ENCODE measurements around the gene GPR37L1.

Gene GPR37L1, protein sequence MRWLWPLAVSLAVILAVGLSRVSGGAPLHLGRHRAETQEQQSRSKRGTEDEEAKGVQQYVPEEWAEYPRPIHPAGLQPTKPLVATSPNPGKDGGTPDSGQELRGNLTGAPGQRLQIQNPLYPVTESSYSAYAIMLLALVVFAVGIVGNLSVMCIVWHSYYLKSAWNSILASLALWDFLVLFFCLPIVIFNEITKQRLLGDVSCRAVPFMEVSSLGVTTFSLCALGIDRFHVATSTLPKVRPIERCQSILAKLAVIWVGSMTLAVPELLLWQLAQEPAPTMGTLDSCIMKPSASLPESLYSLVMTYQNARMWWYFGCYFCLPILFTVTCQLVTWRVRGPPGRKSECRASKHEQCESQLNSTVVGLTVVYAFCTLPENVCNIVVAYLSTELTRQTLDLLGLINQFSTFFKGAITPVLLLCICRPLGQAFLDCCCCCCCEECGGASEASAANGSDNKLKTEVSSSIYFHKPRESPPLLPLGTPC

GRCh38 chr1:202122639-202123335 lies at the start of gene GPR37L1:
GPR37L1 (plus strand) TSS chr1:202122917; CDS start chr1:202122964, 47 bp downstream.
- DNase-seq = no peak

DNA sequence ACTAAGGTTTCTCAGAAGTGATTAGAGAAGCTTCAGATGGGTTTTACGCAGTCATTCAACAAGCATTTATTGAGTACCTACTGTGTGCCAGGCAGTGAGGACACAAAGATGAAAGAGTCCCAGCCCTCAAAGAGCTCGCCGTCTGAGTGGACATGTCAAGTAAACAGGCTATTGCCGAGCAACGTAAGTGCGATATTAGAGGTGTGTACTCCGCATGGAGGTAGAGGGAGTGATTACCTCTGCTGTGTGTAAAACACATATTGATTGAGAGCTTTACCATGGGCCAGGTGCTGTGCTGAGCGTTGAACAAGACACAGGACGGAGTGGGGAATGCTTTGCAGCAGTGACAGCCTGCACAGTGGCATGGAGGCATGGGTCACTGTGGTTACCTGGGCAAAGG lies 49.5 kb upstream of the GPR37L1 start:
- DNase-seq = no peak

DNA sequence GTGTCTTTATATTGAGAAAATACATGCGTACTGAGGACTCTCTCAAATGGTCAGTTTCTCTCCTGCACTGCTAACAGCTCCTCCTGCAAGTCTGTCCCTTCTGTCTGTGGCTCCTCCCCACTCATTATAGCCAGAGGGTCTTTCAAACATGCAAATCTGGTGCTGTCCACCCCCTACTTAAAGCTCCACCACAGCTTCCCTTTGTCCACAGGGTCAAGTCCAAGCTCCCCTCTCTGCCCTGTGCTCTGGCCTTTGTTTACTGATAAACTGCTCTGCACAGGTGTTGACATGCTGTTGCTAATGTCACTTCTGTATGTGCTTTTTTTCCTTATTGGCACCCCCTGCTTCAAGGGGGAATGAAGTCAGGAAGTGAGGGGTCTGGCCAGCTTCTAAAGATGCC lies 47.7 kb upstream of the GPR37L1 start:
- DNase-seq = no peak

DNA sequence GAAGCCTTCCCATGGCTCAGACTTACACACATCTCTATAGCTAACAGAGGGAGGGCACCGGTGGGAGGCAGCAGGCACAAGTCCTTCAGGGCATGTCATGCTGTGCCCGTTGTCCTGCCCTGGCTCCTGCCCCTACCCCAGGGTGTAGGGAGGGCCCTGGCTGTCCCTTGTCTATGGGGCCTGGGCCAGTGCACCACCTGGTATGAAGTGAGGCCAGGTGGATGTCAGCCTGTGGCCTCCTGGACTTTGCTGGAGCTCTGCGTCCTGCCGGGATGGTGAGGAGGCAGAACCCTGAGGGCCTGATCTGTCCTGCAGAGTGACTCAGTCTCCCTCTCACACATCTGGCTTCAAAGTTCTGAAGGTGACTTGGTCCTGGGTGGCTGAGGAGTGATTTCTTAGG lies 47.3 kb upstream of the GPR37L1 start:
- DNase-seq = no peak

DNA sequence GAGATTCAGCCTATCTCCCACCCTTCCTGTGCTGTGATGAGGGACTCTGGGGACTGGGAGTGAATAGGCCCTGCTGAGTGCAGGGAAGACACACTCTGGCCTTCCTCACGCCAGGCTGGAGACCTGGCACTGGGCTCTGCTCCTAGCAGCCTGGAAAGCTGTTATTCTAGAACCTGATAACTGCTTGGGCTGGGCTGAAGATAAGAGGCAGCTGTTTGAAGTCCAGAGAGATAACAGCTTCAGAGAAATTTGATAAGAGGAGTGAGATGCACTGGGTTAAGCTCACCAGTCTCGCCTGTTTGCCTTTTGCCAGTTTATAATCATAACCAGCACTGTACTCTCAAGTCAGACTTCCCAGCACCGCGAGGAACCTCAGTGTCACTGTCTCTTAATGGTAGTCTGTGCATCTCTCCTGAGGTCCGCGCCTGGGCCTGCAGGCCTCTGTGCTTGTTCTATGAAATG lies 46.6 kb upstream of the GPR37L1 start:
- no peak for DNase-seq

DNA sequence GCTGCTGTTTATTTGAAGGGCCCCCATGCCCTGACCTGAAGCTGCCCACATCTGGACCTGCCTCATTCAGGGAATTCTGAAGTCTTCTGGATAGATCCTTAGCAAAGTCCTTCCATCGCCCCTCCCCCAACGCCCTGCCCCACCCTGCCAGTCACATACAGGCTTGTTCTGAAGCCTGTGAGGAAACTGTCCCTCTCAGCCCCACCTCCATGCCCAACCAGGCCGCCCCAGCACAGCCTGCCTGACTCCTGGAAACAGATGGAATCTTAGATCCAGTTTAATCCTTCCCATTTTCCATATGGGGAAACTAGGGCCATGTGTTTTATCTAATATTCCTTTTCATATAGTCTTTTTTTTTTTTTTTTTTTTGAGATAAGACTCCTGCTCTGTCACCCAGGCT lies 44.5 kb upstream of the GPR37L1 start:
- DNase-seq = no peak

GRCh38 chr1:202081992-202082391 lies 40.7 kb upstream of the GPR37L1 start:
- DNase-seq = no peak

DNA sequence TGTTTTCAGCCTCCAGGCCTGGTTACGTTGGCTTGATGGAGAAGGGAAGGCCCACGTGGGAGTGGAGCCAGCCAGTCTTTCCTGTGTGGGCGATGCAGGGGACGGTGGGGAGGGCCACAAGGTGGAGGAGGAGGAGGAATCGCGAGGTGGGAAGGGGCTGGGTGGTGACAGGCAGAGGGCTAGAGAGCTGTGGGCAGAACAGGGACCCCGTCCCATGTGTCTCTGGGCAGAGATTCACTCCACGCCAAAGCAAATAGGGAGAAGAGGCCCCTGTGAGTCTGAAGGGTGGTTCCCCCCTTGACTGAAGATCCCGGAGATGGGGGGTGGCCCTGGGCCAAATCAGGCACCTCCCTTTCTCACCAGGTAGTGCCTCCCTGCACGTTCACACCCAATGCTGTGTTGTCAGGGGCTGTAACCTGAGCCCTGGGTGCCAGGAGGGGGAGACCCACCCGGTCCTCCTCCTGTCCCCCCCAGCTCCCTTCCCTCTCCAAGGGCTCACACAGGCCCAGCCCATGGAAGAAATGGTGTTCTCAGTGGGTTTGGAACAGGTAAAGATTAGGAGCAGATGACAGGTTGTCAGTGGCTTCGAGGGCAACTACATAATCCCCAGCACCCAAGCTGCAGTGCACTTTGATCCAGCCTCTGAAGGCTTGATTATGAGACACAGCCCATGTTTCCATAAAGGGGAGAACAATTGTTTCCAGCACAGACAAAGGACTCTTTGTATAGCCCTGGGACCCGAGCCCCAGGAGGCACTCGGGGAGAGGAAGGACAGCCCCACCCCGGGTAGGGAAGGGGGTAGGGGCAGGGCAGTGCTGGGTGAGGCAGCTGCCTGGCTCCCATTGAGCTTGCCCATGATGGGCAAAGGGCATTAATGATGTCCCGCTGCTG lies 37.7 kb upstream of the GPR37L1 start:
- DNase-seq = no peak

GRCh38 chr1:202085682-202086373 lies 36.9 kb upstream of the GPR37L1 start:
- no peak for DNase-seq

- no peak for DNase-seq
Observed at GRCh38 chr1:202086579-202087350, 36.0 kb upstream of the GPR37L1 start.

DNA sequence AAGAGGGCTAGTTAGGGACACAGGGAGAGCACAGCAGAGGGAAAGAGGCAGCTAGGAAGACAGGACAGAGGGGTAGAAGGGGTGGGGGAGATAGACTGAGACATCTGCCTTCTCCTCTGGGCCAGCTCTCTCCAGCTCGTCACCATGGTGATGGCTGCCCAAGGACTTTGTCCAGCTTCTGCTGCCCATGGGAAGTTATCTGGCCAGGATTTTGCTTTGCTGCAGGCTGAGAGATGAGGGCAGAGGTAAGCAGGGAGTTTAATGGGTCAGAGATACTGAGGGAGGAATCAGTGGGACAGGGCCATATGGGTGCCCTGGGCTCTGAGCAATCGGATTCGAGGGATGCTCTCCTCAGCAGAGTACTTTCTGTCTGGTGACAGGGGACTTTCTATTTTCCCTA lies 34.5 kb upstream of the GPR37L1 start:
- DNase-seq = no peak

DNA sequence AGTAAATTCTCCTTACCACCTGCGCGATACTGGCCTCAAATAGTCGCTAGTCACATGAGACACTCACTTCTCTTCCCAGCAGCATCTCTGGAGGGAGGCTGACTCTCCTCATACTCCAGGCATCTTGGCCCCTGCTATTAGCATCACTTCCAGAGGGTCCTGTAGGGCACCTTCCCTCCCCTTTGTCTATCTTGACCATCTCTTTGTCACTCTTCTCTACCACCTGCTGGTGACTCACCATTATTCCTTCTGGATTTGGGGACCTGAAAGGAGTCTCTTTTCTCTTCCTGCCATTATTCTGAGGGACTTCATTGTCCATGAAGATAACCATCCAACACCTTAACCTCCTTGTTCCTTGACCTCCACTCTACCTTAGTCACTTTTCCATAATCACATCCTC lies 31.7 kb upstream of the GPR37L1 start:
- no peak for DNase-seq

- no peak for DNase-seq
Observed at GRCh38 chr1:202093858-202094257, 28.9 kb upstream of the GPR37L1 start.

GRCh38 chr1:202101184-202101583 lies 21.5 kb upstream of the GPR37L1 start:
- DNase-seq = no peak

DNA sequence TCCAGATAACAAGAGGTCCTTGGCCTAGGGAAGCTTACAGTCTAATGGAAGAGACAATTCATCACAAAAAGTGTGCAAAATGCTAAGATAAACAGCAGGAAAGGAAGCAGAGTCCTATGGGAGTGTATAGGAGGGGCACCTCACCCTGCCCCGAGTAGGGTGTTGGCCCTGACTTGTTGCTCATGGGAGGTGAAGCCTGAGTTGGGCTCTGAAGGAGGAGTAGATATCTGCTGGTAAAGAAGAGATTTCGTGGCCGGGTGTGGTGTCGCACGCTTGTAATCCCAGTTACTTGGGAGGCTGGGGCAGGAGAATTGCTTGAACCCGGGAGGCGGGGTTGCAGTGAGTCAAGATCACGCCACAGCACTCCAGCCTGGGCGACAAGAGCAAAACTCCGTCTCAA lies 18.6 kb upstream of the GPR37L1 start:
- DNase-seq = no peak

DNA sequence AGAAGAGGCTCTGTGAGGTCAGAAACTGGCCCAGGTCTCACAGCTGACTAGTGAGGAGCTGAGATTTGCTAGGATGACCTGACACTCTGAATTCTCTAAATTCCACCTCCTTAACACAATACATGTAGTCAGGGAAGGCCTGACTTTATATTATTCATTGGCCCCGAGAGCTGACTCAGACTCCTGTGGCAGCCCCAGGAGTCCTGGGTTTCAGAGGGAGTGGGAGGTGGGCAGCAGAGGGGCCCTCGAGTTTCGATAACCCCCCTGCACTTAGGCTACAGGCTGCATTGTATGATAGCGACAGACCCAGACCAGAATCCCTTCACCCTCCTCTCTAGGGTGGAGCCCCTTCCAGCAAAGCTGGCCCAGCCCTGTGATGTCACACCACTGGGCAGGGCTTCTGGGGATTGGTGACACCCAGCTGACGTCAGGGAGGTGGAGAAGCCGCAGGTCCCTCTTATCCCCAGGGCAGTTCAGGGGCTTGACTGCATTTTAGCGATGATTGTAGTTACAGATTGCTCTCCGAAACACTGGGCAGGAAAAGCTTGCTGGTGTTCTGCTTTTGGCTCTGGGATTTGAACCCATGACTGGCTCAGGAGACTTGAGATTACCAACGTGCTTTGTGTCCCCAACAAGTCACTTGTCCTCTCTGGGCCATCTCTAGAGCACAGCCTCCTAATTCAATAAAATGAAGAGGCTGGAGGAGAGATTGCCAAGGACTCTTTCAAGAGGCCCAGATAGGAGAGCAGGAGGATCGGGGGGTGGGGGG lies 17.0 kb upstream of the GPR37L1 start:
- DNase-seq = no peak

GRCh38 chr1:202106340-202107254 lies 16.1 kb upstream of the GPR37L1 start:
- DNase-seq = no peak

DNA sequence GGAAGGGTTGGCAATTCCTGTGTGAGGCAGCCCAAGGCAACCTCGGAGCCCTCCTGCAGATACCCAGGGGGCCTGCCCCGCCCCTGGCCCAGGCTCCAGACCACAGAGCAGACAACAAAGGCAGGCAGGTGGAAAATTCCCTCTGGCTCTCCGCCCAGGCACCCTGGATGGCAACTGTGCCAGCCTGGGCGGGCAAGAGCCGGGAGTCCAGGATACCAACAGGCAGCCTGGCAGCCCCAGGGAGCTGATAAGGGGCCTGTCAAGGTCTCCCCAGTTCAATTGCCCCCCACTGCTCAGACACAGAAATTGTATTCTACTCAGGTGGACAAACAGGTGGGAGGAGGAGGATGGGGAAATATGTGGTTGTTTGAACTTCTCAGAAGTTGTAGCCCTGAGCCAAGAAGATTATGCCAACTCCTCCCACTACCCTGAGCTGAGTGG lies 15.4 kb upstream of the GPR37L1 start:
- no peak for DNase-seq
